Ishikawa (cell line): ENCODE results near the gene KLHL3.

ENCODE experiments used
- EP300 ChIP-seq: IDR thresholded peaks from 2 replicates; pipeline ENCODE4 v1.6.1; 2012; ENCODE audit warnings: borderline replicate concordance
- FOXM1 ChIP-seq: IDR thresholded peaks from 2 replicates; pipeline ENCODE4 v1.6.1; 2012; ENCODE audit warnings: low read depth, borderline replicate concordance
- MAX ChIP-seq: IDR thresholded peaks from 2 replicates; pipeline ENCODE4 v1.6.1; 2012
- RAD21 ChIP-seq: IDR thresholded peaks from 2 replicates; pipeline ENCODE4 v1.6.1; 2012; ENCODE audit warnings: low read depth
- TAF1 ChIP-seq: IDR thresholded peaks from 2 replicates; pipeline ENCODE4 v1.6.1; 2012; ENCODE audit warnings: low read depth, mild to moderate bottlenecking
- TCF12 ChIP-seq: IDR thresholded peaks from 2 replicates; pipeline ENCODE4 v1.6.1; 2012; ENCODE audit warnings: low read depth
- TF ChIP-seq, protein P1 (sequence below): IDR thresholded peaks from 2 replicates; pipeline ENCODE4 v1.6.1; 2012
- TF ChIP-seq, protein P2 (sequence below): IDR thresholded peaks from 2 replicates; pipeline ENCODE4 v1.6.1; 2012; ENCODE audit warnings: low read depth, mild to moderate bottlenecking

DNA sequence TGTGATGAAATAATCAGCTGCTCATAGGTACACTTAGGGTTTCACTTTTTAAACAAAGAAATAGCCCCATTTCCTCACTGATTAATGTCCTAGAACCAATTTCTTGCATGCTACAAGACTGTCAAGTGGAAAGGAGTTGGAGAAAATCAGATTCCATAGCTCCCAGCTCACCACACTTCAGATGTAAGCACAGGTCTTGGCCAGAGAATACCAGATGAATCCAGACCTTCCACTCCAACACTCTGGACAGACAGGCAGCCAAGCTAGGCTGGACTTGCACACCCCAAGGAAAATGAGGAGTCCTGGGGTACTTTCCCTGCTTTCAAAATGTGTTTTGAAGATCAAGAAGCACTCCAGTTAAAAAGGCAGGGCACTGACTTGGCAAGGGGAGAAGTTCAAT lies 68.5 kb downstream of the KLHL3 start:
- TF ChIP-seq EP300, result no peak
- TF ChIP-seq TAF1, result no peak
- no peak for TF ChIP-seq FOXM1
- TF ChIP-seq TCF12, result no peak
- no peak for TF ChIP-seq RAD21
- no peak for TF ChIP-seq MAX
- TF ChIP-seq, protein P1, sequence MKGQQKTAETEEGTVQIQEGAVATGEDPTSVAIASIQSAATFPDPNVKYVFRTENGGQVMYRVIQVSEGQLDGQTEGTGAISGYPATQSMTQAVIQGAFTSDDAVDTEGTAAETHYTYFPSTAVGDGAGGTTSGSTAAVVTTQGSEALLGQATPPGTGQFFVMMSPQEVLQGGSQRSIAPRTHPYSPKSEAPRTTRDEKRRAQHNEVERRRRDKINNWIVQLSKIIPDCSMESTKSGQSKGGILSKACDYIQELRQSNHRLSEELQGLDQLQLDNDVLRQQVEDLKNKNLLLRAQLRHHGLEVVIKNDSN, result no peak
- TF ChIP-seq, protein P2, sequence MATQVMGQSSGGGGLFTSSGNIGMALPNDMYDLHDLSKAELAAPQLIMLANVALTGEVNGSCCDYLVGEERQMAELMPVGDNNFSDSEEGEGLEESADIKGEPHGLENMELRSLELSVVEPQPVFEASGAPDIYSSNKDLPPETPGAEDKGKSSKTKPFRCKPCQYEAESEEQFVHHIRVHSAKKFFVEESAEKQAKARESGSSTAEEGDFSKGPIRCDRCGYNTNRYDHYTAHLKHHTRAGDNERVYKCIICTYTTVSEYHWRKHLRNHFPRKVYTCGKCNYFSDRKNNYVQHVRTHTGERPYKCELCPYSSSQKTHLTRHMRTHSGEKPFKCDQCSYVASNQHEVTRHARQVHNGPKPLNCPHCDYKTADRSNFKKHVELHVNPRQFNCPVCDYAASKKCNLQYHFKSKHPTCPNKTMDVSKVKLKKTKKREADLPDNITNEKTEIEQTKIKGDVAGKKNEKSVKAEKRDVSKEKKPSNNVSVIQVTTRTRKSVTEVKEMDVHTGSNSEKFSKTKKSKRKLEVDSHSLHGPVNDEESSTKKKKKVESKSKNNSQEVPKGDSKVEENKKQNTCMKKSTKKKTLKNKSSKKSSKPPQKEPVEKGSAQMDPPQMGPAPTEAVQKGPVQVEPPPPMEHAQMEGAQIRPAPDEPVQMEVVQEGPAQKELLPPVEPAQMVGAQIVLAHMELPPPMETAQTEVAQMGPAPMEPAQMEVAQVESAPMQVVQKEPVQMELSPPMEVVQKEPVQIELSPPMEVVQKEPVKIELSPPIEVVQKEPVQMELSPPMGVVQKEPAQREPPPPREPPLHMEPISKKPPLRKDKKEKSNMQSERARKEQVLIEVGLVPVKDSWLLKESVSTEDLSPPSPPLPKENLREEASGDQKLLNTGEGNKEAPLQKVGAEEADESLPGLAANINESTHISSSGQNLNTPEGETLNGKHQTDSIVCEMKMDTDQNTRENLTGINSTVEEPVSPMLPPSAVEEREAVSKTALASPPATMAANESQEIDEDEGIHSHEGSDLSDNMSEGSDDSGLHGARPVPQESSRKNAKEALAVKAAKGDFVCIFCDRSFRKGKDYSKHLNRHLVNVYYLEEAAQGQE, result no peak
